ENCODE results near the gene COX19.

Gene COX19

DNA sequence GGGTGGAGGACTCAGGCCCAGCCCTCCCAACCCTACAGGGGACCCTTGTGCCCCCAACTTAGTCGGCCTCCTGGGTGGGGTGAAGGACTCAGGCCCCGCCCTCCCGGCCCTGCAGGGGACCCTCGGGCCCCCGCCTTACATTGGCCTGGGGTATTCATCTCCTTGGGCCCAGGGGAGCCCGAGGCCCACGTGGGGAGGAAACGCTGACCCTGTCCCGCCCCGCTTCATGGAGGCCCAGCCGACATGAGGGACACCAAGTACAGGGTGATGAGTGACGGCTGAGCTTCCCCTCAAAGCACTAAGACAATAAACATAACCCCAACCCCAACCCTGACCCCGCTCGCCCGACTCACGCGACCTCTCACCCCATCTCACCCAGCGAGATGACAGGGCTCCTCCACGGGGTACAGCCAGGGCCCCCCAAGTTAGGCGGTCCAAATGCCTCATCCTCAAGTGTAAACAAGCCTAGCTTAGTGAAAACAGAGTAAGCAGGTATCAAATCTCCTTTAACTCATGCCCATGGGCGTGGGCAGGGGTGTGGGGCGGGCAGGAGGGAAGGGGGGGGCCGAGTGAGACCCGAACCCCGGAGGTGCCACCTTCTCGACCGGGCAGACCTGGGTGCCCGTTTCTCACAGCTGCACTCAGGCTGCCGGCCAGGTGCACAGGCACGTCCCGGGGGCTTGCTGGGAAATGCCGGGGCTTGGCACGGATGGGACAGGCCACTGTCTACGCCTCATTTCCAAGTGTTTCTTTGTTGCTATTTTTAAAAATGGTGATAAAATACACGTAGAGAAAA, 15.8 kb upstream of the COX19 start:
- DNase-seq = no peak

DNA sequence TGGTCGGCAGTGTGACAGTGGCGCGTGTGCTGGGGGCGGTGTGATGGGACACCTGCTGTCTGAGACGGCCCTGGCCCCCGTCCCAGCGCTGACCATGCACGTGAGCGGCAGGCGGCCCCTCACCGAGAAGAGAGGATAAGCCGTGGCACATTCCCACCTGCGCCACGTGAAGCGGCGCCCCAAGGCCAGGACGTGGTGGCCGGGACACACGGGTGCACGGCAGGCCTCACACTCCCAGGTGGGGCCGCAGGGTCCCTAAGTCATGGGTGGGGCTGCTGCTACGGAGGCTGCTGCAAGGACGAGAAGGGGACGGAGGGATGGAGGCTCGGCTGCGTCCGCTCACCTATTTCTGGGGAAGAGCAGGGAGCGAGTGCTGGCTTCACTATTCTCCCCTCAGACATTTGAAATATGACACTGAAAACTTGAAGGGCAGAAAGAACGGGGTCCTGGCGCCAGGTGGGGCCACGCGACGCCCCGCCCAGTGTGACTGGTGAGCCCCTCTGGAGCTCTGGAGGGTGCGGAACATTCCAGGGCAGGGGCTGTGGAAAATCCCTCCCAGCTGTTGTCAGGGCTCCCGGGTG, 15.1 kb upstream of the COX19 start:
- DNase-seq = no peak

DNA sequence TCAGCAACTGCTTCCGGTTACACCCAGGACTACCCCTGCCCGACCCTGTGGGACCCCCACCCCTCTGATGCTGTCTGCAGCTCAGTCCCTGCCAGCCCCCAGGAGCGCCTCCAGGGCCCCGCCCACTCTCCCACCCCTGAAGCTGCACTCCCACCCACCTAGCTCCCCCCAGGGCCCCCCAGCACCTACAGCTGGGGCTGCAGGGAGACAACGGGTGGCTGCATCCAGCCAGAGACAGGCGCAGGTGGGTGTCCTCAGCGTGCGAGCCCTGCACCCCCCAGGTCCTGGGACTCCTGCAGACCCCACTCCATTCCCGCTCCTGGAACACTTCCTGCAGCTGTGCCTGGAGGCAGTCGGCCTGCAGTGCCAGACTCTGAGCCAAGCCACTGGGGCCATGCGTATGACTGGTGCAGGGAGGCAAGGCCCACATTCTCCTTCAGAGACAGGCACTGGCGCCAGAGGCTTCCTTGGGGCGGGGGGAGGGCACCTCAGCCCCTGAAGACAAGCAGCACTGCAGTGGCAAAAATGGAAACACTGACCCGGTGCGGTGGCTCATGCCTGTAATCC, 13.7 kb upstream of the COX19 start:
- DNase-seq = no peak

DNA sequence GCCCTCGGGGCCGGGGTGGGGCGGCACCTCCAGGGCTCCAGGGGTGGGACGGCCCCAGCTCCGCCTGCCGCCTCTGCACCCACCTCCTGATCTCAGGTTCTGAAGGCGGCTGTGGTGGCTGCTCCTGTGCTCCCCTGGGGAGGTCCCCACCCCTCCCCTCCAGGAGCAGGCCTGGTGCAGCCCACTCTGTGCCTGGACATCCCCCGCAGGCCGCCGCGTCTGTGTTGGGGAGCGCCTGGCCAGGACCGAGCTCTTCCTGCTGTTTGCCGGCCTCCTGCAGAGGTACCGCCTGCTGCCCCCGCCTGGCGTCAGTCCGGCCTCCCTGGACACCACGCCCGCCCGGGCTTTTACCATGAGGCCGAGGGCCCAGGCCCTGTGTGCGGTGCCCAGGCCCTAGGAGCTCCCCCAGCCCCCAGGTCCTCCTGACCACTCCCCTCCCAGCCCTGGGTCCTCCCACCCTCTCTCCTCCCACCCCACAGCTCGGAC, 13.1 kb upstream of the COX19 start:
- DNase-seq = no peak

DNA sequence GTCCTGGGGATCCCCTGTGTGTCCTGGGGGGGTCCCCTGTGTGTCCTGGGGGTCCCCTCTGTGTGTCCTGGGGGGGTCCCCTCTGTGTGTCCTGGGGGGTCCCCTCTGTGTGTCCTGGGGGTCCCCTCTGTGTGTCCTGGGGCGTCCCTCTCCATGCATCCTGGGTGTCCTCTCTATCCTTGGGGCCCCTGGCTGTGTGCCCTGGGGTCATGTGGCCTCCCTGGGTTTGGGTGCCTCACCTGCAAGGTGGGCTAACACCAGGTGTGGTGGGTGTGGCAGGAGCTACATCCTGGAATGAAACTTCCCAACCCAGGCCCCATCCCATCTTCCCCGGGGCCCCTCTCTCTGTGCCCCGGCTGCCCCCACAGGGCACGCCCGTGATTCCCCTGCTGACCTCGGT, 12.6 kb upstream of the COX19 start:
- DNase-seq = no peak

DNA sequence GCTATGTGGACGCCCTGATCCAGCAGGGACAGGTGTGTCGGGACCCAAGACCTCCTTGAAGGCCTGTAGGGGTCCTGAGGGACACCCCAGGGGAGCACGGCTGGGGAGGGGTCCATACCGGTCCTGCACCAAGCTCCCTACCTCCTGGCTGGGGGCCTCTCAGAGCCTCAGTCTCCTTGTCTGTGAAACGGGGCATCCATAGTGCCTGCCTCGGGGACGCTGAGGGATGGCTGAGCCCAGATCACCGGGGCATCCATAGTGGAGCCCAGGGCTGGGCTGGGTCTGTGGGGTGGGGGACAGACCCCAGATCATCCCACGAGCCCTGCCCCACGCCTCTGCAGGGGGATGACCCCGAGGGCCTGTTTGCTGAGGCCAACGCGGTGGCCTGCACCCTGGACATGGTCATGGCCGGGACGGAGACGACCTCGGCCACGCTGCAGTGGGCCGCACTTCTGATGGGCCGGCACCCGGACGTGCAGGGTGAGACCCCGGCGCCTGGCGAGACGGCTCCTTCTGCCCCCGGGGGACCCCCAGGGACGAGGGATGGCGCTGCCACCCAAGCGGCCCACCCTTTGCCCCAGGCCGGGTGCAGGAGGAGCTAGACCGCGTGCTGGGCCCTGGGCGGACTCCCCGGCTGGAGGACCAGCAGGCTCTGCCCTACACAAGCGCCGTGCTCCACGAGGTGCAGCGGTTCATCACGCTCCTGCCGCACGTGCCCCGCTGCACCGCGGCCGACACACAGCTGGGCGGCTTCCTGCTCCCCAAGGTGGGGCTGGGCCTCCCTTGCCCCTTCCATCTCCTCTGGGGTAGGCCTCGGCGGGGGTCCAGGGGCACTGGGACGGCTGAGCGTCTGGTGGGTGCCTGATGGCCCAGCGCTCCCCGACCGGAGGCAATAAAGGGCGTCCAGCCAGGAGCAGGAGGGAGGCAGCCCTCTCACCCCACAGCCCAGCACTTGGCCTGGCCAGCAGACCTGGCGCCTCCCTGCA, 11.7 kb upstream of the COX19 start:
- DNase-seq = no peak

DNA sequence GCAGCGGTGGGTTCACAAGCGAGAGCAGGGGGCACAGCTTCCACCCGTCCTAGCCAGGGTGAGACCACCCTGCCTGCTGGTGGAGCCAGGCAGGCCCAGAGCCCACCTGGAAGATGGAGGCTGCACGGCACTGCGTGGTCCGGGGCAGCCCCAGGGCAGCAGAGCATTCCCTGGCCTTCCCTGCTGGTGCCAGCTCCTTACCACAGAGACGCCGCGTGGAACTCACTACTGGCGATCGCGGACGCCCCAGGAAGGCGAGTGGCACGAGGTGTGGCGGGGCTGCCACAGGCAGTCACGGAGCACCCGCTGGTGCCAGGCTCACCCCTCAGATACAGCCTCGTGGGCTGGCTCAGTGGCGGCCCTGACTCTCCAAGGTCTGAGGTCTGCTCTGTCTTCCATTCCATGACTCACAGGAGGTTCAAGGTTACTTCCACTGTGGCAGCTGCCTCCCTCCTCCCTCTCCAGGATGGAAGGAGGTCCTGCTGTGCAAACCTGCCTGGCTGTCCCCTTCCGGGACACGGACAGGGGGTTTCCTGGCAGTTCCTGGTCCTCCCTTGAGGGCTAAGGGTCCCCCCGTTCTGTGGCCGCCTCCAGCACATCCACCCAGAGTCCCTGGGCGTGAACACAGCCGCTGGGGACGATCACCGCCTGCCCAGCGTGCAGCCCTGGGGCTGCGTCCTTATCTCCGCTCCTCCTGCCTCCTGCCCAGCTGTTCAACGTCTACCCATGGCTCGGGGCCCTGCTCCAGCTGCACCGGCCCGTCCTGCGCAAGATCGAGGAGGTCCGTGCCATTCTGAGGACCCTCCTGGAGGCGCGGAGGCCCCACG, 10.8 kb upstream of the COX19 start:
- peak in 1 of 3 experiments; percentile 25 for DNase-seq

DNA sequence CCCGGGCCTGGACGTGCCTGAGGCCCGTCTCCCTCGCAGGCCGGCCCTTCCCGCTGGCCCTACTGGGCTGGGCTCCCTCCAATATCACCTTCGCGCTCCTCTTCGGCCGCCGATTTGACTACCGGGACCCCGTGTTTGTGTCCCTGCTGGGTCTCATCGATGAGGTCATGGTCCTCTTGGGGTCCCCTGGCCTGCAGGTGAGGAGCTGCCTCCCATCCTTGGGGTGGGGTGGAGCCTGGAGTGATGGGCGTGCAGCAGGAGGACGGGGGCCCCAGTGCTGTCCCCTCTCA, 9.7 kb upstream of the COX19 start:
- no peak for DNase-seq

DNA sequence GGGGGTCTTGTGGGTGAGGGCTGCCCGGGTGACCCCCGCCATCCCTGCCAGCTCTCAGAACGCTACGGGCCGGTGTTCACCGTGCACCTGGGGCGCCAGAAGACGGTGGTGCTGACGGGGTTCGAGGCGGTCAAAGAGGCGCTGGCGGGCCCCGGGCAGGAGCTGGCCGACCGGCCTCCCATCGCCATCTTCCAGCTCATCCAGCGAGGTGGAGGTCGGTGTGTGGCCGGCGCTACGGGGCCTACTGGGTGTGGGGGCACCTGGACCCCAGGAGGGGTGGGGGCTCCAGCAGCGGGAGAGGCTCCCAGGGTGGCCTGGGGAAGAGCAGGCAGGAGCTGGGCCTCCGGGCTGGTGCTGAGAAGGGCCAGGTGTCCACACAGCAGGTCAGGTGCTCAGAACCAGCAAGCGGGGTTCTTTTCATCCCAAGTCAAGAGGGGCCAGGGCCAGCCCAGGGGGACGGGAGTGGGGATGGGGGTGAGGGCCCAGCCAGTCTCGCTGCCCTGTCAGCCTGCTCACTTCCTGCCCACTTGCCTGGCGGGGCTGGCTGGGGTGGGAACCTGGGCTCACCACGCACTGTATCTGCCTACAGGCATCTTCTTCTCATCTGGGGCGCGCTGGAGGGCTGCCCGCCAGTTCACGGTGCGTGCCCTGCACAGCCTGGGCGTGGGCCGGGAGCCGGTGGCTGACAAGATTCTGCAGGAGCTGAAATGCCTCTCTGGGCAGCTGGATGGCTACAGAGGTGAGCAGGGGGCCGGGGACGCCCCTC, 9.2 kb upstream of the COX19 start:
- DNase-seq = no peak

DNA sequence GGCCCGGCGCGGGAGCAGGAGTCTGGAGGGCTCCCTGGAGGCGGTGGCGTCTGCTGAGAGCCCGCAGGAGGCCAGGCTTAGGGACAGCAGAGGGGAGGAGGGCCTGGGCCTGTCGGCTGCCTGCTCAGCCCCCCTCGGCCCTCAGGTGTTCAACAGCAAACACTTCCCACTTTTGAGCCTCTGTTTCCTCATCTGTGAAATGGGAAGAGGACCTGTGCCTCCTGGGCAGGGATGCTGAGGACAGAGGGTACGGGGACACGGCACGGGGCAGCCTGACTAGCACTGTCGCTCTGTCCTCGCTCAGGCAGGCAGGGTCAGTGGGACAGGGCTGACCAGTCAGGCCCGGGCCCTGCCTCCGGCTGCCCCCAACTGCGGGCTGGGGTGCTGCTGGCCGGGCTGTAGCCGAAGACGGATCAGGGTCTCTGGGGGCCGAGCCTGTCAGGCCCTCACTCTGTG, 8.3 kb upstream of the COX19 start:
- DNase-seq = no peak

DNA sequence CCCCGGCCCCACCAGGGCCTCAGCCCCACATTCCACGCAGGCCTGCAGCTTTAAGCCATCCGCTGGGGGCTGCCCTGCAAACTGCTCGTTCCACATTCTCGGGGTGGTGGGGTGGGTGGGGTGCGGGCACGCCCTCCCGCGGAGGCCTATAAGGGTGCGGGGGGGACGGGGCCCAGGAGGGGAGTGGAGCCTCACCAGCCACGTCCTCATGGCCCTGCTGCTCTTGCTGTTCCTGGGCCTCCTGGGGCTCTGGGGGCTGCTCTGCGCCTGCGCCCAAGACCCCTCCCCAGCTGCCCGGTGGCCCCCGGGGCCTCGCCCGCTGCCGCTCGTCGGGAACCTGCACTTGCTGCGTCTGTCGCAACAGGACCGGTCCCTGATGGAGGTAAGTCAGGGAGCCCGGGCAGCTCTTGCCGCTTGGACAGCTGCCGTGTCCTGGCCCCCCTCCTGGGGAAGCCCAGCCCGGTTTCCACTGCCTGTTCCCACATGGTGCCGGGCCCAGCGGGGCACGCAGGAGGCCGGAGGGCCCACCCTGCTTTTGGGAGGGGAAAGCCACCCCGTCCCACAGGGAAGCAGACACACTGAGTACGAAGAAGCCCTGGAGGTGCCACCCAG, 7.8 kb upstream of the COX19 start, which contains the start of gene CYP2W1:
Gene CYP2W1, plus strand, starts transcription at position 178 of the 612 bp plus-strand sequence. Its CDS starts 31 bp downstream, at position 209.
- DNase-seq = peak in 1 of 3 experiments; percentile 24

DNA sequence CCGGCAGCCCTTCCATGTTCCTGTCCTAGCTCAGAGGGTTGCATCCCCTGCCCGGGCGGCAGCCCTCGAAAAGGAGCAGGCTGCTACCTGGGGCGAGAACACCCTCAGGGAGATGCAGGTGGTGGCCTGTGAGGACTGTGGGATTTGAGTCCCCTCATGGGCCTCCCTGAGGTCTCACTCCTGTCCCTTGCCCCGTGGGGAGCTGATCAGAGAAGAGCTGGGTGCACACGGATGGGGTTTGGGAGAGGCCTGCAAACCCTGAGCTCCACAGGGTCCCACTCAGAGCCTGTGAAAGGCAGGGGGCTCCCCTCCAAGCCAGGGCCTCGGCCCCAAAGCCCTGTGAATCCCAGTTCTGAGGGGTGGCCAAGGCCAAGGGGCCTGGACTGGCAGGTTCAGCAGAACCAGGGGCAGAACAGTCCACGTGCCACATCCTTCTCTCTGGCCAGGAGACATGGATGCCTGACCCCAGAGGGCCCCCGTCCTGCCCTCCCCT, 7.2 kb upstream of the COX19 start:
- peak in 1 of 3 experiments; percentile 36 for DNase-seq

DNA sequence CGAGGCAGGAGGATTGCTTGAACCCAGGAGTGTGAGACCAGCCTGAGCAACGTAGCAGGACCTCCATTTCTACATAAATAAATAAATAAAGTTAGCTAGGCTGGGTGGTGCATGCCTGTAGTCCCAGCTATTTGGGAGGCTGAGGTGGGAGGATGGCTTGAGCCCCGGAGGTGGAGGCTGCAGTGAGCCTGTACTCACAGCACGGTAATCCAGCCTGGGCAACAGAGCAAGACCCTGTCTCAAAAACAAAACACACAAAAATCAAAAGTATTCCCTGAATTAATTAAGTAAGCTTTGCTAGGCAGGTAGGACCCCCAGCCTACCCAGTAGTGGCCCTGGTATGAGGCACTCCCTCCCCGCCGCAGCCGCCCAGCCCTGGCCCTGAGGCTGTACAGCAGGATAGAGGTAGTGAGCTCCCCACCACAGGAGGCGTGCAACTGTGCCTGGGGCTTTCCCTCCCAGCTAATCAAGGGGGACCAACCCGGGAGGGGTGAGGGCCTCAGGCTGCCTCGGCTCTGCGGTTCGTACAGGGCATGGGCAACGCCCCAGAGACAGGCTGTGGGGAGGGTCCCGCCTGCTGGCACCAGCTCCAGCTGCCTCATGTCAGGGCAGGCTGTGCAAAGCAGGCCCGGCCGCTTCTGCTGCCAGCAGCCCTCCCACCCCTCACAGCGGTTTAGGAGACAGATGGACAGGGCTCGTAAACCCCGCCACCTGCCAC, 6.6 kb upstream of the COX19 start:
- DNase-seq = peak in 1 of 3 experiments; percentile 61

DNA sequence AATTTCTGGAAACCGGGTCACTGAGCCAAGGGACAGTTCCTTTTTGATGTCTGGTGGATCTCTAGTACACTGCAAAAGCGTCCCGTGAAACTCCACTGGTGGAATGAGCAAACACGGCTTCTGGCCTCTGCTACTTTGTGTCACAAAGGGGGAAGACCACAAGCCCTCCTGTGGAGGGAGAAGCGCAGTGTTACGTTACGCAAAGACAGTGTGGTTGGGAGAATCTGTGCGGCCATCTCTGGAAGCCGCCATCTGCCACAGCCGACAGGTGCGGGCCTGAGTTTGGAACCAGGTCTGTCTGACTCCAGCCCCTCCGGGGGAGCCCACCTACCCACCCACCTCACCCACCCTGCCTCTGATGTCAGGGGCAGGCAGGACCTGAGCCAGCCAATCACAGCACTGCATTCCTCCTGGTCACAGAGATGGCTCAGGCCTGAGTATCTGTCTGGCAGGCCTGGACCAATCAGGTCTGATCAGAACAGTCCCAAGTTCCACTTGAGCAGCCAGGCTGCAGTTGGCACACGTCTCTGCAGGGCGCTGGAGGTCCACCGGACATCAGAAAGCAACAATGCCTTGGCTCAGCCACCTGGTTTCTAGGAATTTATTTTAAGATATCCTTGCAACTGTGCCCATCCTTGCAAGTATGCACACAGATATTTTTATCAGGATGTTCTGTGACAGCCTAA, 4.7 kb upstream of the COX19 start:
- DNase-seq = no peak

DNA sequence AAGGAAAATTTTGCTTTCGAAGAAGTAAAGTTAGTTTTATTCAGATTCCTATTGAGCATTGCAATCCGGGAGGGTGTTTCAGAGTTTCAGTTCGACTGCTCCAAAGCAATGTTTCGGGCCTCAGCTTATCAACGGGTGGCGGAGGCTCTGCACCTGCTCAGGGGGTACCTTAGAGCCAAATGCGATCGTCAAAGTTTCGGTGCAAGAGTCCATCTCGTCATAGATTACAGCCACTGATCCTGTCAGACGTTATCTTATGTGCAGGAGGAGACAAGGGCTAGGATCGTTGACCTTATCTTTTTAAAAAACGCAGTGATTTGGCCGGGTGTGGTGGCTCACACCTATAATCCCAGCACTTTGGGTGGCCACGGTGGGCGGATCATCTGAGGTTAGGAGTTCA, 3.8 kb upstream of the COX19 start:
- no peak for DNase-seq

DNA sequence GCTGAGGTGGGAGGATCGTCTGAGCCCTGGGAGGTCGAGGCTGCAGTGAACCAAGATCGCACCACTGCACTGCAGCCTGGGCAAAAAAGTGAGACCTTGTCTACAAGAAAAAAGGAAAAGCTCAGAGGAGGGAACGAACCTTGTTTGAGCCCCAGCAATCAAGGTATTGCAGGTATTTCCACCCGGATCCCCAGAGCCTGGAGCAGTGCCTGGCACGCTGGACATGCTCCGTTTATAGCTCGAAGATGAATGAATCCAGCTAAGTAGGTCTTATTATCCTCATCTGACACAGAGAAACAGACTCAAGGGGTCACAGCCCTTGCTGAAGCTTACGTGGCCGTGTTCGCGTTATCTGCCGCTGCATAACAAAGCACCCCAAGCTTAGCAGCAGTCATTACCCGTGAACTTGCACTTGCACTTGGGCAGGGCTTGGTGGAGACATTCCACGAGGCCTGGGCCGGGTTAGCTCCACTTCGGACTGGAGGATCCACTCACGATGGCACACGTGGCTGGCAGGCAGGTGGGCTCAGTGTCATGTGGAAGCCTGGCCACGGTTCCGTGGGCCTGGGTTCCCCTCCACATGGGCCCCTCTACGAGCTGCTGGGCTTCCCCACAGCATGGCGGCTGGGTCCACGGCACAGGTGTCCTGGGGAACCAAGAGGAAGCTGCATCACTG, 3.2 kb upstream of the COX19 start:
- DNase-seq = no peak

DNA sequence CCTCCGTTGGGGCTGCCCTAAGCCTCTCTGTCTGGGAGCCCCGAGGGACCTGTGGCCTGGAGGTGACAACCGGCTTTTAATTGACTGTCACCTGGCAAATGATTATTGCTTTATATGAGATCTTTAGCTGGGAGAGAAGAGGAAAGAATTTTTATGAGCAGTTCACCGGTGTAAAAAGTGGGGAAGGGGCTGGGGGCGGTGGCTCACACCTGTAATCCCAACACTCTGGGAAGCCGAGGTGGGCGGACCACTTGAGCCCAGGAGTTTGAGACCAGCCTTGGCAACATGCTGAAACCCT, 2.6 kb upstream of the COX19 start:
- DNase-seq = no peak

DNA sequence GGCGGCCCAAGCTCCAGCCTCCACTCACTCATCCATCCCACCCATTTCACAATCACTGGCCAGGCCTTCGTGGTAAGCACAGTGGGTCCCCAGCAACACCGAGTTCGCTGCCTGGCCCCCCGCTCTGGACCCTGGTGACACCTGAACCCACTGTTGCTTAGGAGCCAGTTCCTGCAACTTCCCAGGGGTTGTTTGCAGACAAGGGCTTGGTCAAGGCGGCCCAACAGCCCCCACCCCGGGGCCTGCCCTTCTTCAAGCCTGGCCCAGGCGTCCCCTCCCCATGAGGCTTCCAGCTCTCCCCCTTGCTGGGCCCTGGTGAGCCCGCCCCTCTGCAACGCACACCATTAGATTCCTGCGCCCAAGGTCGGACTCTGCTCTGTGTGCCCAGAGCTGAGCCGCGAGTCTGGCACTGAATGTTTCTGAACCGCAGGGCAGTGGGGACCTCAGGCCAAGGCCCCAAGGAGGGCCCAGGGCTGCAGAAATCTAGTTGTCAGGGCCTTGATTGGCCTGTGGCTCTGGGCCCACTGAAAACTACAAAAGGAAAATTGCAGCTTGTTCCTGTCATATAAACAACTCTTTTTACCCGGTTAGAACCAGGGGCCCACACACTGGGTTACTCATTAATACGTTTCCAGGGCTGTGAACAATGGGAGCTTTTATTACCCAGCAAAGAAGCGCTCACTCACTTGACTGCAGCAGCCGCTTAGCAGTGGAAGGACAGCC, 2.1 kb upstream of the COX19 start:
- DNase-seq = peak in 2 of 3 experiments; percentile 41 to 74

All from NCI-H1417 (cell line).